IMR-90 (cell line): Measurements from ENCODE around the gene R3HDM4. TPM values are rescaled to one million over a fixed set of nuclear protein-coding genes. Genes with fewer than 3 reads are reported as not detected.

ENCODE experiments used
- ATAC-seq: fragments of 200-7000 bp; cut with Tn5 transposase; 2 replicates; pipeline ENCODE4 v1.9.1; 2020; ENCODE audit warnings: low read depth, mild to moderate bottlenecking, moderate library complexity
- BruUV-seq: library from RNA; stranded (reverse); fragments of 400-500 nt; replicated peaks from 2 replicates; lab custom pipeline; 2021; lab: Mats Ljungman, UMichigan
- CTCF ChIA-PET: fragments of 300-600 bp; formaldehyde crosslinking; extraction: SDS; loops from one replicate; lab custom pipeline; 2021; ENCODE audit warnings: antibody characterized with exemption; lab: Yijun Ruan, JAX
- POLR2A ChIA-PET: fragments of 300-600 bp; sonication (Branson Sonifier 250); formaldehyde crosslinking; loops from one replicate; lab custom pipeline; 2022; ENCODE audit warnings: antibody characterized with exemption; ENCODE audit not compliant: unreplicated experiment; lab: Charles Lee
- DNase-seq: peaks from one replicate; pipeline ENCODE4 v3.0.0; 2013
- H2AFZ ChIP-seq: replicated peaks from 2 replicates; pipeline ENCODE3; 2013; ENCODE audit warnings: low read length, mild to moderate bottlenecking; ENCODE audit not compliant: poor library complexity
- H2AK5ac ChIP-seq: 2 replicates; pipeline ENCODE4 v1.6.1; 2013; ENCODE audit warnings: low read depth, low read length, inconsistent platforms
- H2AK9ac ChIP-seq: replicated peaks from 2 replicates; pipeline ENCODE3; 2013; ENCODE audit warnings: mild to moderate bottlenecking, low read depth, low read length, moderate library complexity; ENCODE audit not compliant: poor library complexity
- H2BK120ac ChIP-seq: 2 replicates; pipeline ENCODE4 v1.6.1; 2013; ENCODE audit warnings: low read depth, low read length, inconsistent platforms
- H2BK15ac ChIP-seq: 3 replicates; pipeline ENCODE4 v1.6.1; 2013; ENCODE audit warnings: low read depth, low read length, inconsistent platforms
- H2BK20ac ChIP-seq: 2 replicates; pipeline ENCODE4 v1.6.1; 2013; ENCODE audit warnings: low read depth, mild to moderate bottlenecking, inconsistent platforms, low read length, moderate library complexity
- H2BK5ac ChIP-seq: 2 replicates; pipeline ENCODE4 v1.6.1; 2013; ENCODE audit warnings: mild to moderate bottlenecking, low read depth, low read length, inconsistent platforms; ENCODE audit not compliant: poor library complexity, severe bottlenecking
- H3K14ac ChIP-seq: replicated peaks from 2 replicates; pipeline ENCODE4 v1.6.1; 2013; ENCODE audit warnings: low read depth, low read length, inconsistent platforms
- H3K18ac ChIP-seq: 2 replicates; pipeline ENCODE4 v1.6.1; 2013; ENCODE audit warnings: low read depth, low read length, control low read depth
- H3K23ac ChIP-seq: 2 replicates; pipeline ENCODE4 v1.6.1; 2013; ENCODE audit warnings: low read depth, low read length, inconsistent platforms
- H3K27ac ChIP-seq: 2 replicates; pipeline ENCODE4 v1.5.1; 2013; ENCODE audit warnings: mild to moderate bottlenecking, control low read depth, low read length; ENCODE audit not compliant: insufficient read depth
- H3K27me3 ChIP-seq: 2 replicates; pipeline ENCODE4 v1.6.1; 2013; ENCODE audit warnings: low read length; ENCODE audit not compliant: control insufficient read depth, insufficient read depth
- H3K36me3 ChIP-seq: 2 replicates; pipeline ENCODE4 v1.6.1; 2013; ENCODE audit warnings: low read length, mixed read lengths; ENCODE audit not compliant: control insufficient read depth, insufficient read depth
- H3K4ac ChIP-seq: 2 replicates; pipeline ENCODE4 v1.6.1; 2013; ENCODE audit warnings: low read depth, low read length, inconsistent platforms
- H3K4me1 ChIP-seq: 2 replicates; pipeline ENCODE4 v1.6.1; 2013; ENCODE audit warnings: low read length, mixed read lengths; ENCODE audit not compliant: control insufficient read depth, insufficient read depth
- H3K4me2 ChIP-seq: 2 replicates; pipeline ENCODE4 v1.6.1; 2013; ENCODE audit warnings: low read depth, mild to moderate bottlenecking, control low read depth, low read length, moderate library complexity
- H3K4me3 ChIP-seq: 2 replicates; pipeline ENCODE4 v1.5.1; 2013; ENCODE audit warnings: low read depth, mild to moderate bottlenecking, control low read depth, low read length, moderate library complexity; ENCODE audit not compliant: insufficient read depth
- H3K56ac ChIP-seq: 2 replicates; pipeline ENCODE4 v1.6.1; 2013; ENCODE audit warnings: low read length, inconsistent platforms; ENCODE audit not compliant: insufficient read depth; ENCODE audit errors: extremely low read depth
- H3K79me1 ChIP-seq, 2 experiments: 2 replicates each; pipeline ENCODE4 v1.6.1; 2013; ENCODE audit warnings: low read length in 2 of 2, inconsistent platforms in 1 of 2, low read depth in 1 of 2
- H3K9ac ChIP-seq: 2 replicates; pipeline ENCODE4 v1.6.1; 2013; ENCODE audit warnings: low read depth, low read length, control low read depth
- H3K9me1 ChIP-seq: 2 replicates; pipeline ENCODE4 v1.6.1; 2013; ENCODE audit warnings: low read length, inconsistent platforms; ENCODE audit not compliant: insufficient read depth
- H3K9me3 ChIP-seq: 2 replicates; pipeline ENCODE4 v1.6.1; 2013; ENCODE audit warnings: low read length; ENCODE audit not compliant: control insufficient read depth, insufficient read depth
- H4K20me1 ChIP-seq: 2 replicates; pipeline ENCODE4 v1.6.1; 2013; ENCODE audit warnings: low read length, inconsistent platforms; ENCODE audit not compliant: insufficient read depth
- H4K5ac ChIP-seq: 2 replicates; pipeline ENCODE4 v1.6.1; 2013; ENCODE audit warnings: mild to moderate bottlenecking, low read depth, low read length, control low read depth
- H4K8ac ChIP-seq, 2 experiments: 2 replicates each; pipeline ENCODE4 v1.6.1; 2013; ENCODE audit warnings: low read depth in 2 of 2, low read length in 2 of 2, control low read depth in 1 of 2, inconsistent platforms in 1 of 2
- H4K91ac ChIP-seq: 2 replicates; pipeline ENCODE4 v1.6.1; 2013; ENCODE audit warnings: low read depth, low read length, inconsistent platforms; ENCODE audit not compliant: insufficient read depth
- BHLHE40 ChIP-seq: fragments of 150-350 bp; IDR thresholded peaks from 2 replicates; pipeline ENCODE4 v1.6.1; 2016; ENCODE audit warnings: mild to moderate bottlenecking, low read depth, low read length
- CEBPB ChIP-seq: IDR thresholded peaks from 2 replicates; pipeline ENCODE4 v1.6.1; 2012; ENCODE audit warnings: low read depth, low read length, improper control_type of control experiment
- CHD1 ChIP-seq: IDR thresholded peaks from 2 replicates; pipeline ENCODE4 v1.6.1; 2012; ENCODE audit warnings: low read depth, low read length, improper control_type of control experiment
- CTCF ChIP-seq: conservative IDR thresholded peaks from 2 replicates; pipeline ENCODE4 v1.5.1; 2012; ENCODE audit warnings: mild to moderate bottlenecking, low read depth, low read length, improper control_type of control experiment
- ELK1 ChIP-seq: fragments of 150-350 bp; IDR thresholded peaks from 2 replicates; pipeline ENCODE4 v1.6.1; 2016; ENCODE audit warnings: low read depth, mild to moderate bottlenecking, low read length, moderate library complexity, borderline replicate concordance
- FOS ChIP-seq: fragments of 150-350 bp; IDR thresholded peaks from 2 replicates; pipeline ENCODE4 v1.6.1; 2016; ENCODE audit warnings: low read depth, low read length
- MAFK ChIP-seq: IDR thresholded peaks from 2 replicates; pipeline ENCODE4 v1.6.1; 2012; ENCODE audit warnings: low read depth, low read length, improper control_type of control experiment
- MAZ ChIP-seq: IDR thresholded peaks from 2 replicates; pipeline ENCODE4 v1.6.1; 2012; ENCODE audit warnings: low read depth, mild to moderate bottlenecking, low read length, improper control_type of control experiment, moderate library complexity, borderline replicate concordance
- MXI1 ChIP-seq: IDR thresholded peaks from 2 replicates; pipeline ENCODE4 v1.6.1; 2012; ENCODE audit warnings: low read depth, mild to moderate bottlenecking, low read length, moderate library complexity, borderline replicate concordance
- NFE2L2 ChIP-seq: fragments of 150-350 bp; IDR thresholded peaks from 2 replicates; pipeline ENCODE4 v1.6.1; 2016; ENCODE audit warnings: low read depth, mild to moderate bottlenecking, low read length
- POLR2A ChIP-seq: IDR thresholded peaks from 2 replicates; pipeline ENCODE4 v1.6.1; 2012; ENCODE audit warnings: mild to moderate bottlenecking, low read depth, low read length
- RAD21 ChIP-seq: IDR thresholded peaks from 2 replicates; pipeline ENCODE4 v1.6.1; 2012; ENCODE audit warnings: low read length, improper control_type of control experiment
- RCOR1 ChIP-seq: IDR thresholded peaks from 2 replicates; pipeline ENCODE4 v1.6.1; 2012; ENCODE audit warnings: mild to moderate bottlenecking, low read length, improper control_type of control experiment; ENCODE audit not compliant: insufficient replicate concordance
- RFX5 ChIP-seq: IDR thresholded peaks from 2 replicates; pipeline ENCODE4 v1.8.0; 2012; ENCODE audit warnings: low read depth, mild to moderate bottlenecking, low read length, moderate library complexity
- SMC3 ChIP-seq: fragments of 150-350 bp; IDR thresholded peaks from 2 replicates; pipeline ENCODE4 v1.6.1; 2016; ENCODE audit warnings: low read depth, mild to moderate bottlenecking, antibody characterized with exemption, low read length, moderate library complexity
- USF2 ChIP-seq: fragments of 150-350 bp; IDR thresholded peaks from 2 replicates; pipeline ENCODE4 v1.6.1; 2017; ENCODE audit warnings: mild to moderate bottlenecking, antibody characterized with exemption, low read length, low read depth
- WGBS, 2 experiments: methylation state at CpG; one replicate each; pipeline versions ENCODE4 v1.1.5 to v1.1.7; 2013; ENCODE audit warnings: missing lambda C conversion rate in 2 of 2; ENCODE audit not compliant: insufficient read length in 1 of 2; ENCODE audit errors: extremely low coverage in 2 of 2; 5-methylcytosine and 5-hydroxymethylcytosine counted together
- dilution Hi-C: fragments of 300-500 bp; cut with HindIII; formaldehyde crosslinking; loops from one replicate; pipeline ENCODE4 v1.14.3; 2018; ENCODE audit warnings: low sequenced_read_pairs; ENCODE audit not compliant: unreplicated experiment
- in situ Hi-C: fragments of 300-500 bp; cut with MboI; formaldehyde crosslinking; loops from 3 replicates; pipeline ENCODE4 v1.14.3; 2019; ENCODE audit warnings: low sequenced_read_pairs, inconsistent platforms, mixed read lengths
- intact Hi-C: fragments of 100-400 bp; cut with micrococcal nuclease; formaldehyde crosslinking; loops from 2 replicates; pipeline ENCODE4 v1.10.0; 2022
- polyA plus RNA-seq, 3 experiments: library from polyadenylated mRNA; depleted of rRNA; stranded (reverse); fragments of >200 nt; gene quantifications; 2 replicates each; pipeline ENCODE4 v1.2.3, GENCODE V29; 2012; ENCODE audit warnings: low replicate concordance in 1 of 3
- total RNA-seq: library from RNA; depleted of rRNA; stranded (reverse); fragments of >200 nt; gene quantifications from 2 replicates; pipeline ENCODE4 v1.2.3, GENCODE V29; 2012

Gene R3HDM4
- total and polyA plus RNA-seq, 2 of the 4 experiments (the other 2 are of a cell fraction): 9.0 to 51.5 TPM

GRCh38 chr19:939439-939838 lies 26.4 kb upstream of the R3HDM4 start:
- Histone ChIP-seq H3K9me1 (peaks cover 17% of the 10 kb centered on the region), H3K4me1 (peaks cover 18% of the 10 kb centered on the region), H4K20me1 (peaks cover 80% of the 10 kb centered on the region), H3K27ac (no peak overlapping the region), H2BK5ac (no peak overlapping the region), H3K4me3 (no peak overlapping the region), H4K91ac (no peak overlapping the region), H2BK20ac (no peak overlapping the region), H3K79me1 (peaks cover 19 to 76% of the 10 kb centered on the region in 2 experiments), H3K9me3 (no peaks in the 10 kb centered on the region), H3K18ac (no peak overlapping the region), H4K8ac (no peak overlapping the region), H3K27me3 (no peaks in the 10 kb centered on the region), H3K56ac (no peak overlapping the region), H3K23ac (no peak overlapping the region), H3K9ac (no peak overlapping the region), H2BK15ac (no peak overlapping the region), H3K4me2 (no peak overlapping the region), H2BK120ac (no peak overlapping the region), H2AK5ac (peak overlapping the region; percentile 15; the same call in 1 of the 2 replicates), H3K4ac (no peak overlapping the region), H2AK9ac (no peak overlapping the region), H4K5ac (no peak overlapping the region), H2AFZ (peak overlapping the region; percentile 14), H3K36me3 (peaks cover 56% of the 10 kb centered on the region), H3K14ac (no peak overlapping the region)
- no peak for ATAC-seq
- no peak for TF ChIP-seq CTCF
- no peak for TF ChIP-seq BHLHE40
- no peak for TF ChIP-seq CEBPB
- no peak for TF ChIP-seq MAFK
- TF ChIP-seq MXI1: no peak
- TF ChIP-seq RCOR1: no peak
- TF ChIP-seq MAZ: no peak
- TF ChIP-seq FOS: no peak
- TF ChIP-seq USF2: no peak
- no peak for TF ChIP-seq ELK1
- TF ChIP-seq NFE2L2: no peak
- TF ChIP-seq SMC3: no peak
- TF ChIP-seq RAD21: no peak
- TF ChIP-seq RFX5: no peak
- no peak for TF ChIP-seq POLR2A
- no peak for TF ChIP-seq CHD1
- WGBS, 2 experiments: 93% methylated on average over 9 of the region's 22 CpGs; no CpG with 5 or more reads in 1 of the 2 experiments
- dilution Hi-C loops (no loop called here), intact Hi-C loops (no loop called here), in situ Hi-C loops (no loop called here)
- no peak for DNase-seq
- CTCF ChIA-PET: no interaction called here
- POLR2A ChIA-PET: no interaction called here
- BruUV-seq: no TSS peak
